ENCODE results near the gene GAS1.

The GAS1 gene

GRCh38 chr9:86921151-86921923, 26.0 kb downstream of the GAS1 start:
- FAIRE-seq: no peak

GRCh38 chr9:86918556-86918955, 28.8 kb downstream of the GAS1 start:
- FAIRE-seq: no peak

- no peak for FAIRE-seq
Measured at GRCh38 chr9:86912210-86912609, 35.1 kb downstream of the GAS1 start.

GRCh38 chr9:86909388-86909787, 37.9 kb downstream of the GAS1 start:
- FAIRE-seq: no peak

GRCh38 chr9:86908261-86908660, 39.0 kb downstream of the GAS1 start:
- no peak for FAIRE-seq

GRCh38 chr9:86907346-86907745, 40.0 kb downstream of the GAS1 start:
- no peak for FAIRE-seq

GRCh38 chr9:86903734-86904085, 43.6 kb downstream of the GAS1 start:
- no peak for FAIRE-seq

GRCh38 chr9:86902991-86903733, 44.1 kb downstream of the GAS1 start:
- no peak for FAIRE-seq

- no peak for FAIRE-seq
Measured at GRCh38 chr9:86902586-86902985, 44.7 kb downstream of the GAS1 start.

GRCh38 chr9:86902176-86902575, 45.1 kb downstream of the GAS1 start:
- no peak for FAIRE-seq

GRCh38 chr9:86901511-86901910, 45.8 kb downstream of the GAS1 start:
- FAIRE-seq: no peak

Measured in endometrium (tissue), 2 donors.